Measurements from ENCODE around the gene CORO6.
A peak's percentile ranks its signal among the peaks of the same experiment; 100 is the strongest.
"Not testable (repeated sequence)": the region's sequence is repeated elsewhere in the genome, so short reads cannot be mapped to it uniquely, and the experiment has no call there.

The CORO6 gene

GRCh38 chr17:29653995-29654714 lies 31.4 kb upstream of the CORO6 start:
- Histone ChIP-seq H3K4me3 (ENCODE audit: low read depth, low read length) (no peak overlapping the region), H3K9me3 (ENCODE audit: control insufficient read depth, insufficient read depth, low read length) (no peaks in the 10 kb centered on the region), H3K4me1 (ENCODE audit: control insufficient read depth, insufficient read depth, low read length) (no peaks in the 10 kb centered on the region), H3K9ac (ENCODE audit: low read depth, low read length) (no peak overlapping the region), H3K27ac (ENCODE audit: low read depth, low read length) (no peak overlapping the region), H3K36me3 (ENCODE audit: control insufficient read depth, insufficient read depth, low read length) (no peaks in the 10 kb centered on the region), H3K27me3 (ENCODE audit: control insufficient read depth, insufficient read depth, low read length) (no peaks in the 10 kb centered on the region)

- no peaks in the 10 kb centered on the region for H3K27me3 ChIP-seq (ENCODE audit: control insufficient read depth, insufficient read depth, low read length)
- no peaks in the 10 kb centered on the region for H3K4me1 ChIP-seq (ENCODE audit: control insufficient read depth, insufficient read depth, low read length)
- H3K36me3 ChIP-seq (ENCODE audit: control insufficient read depth, insufficient read depth, low read length): no peaks in the 10 kb centered on the region
- no peaks in the 10 kb centered on the region for H3K9me3 ChIP-seq (ENCODE audit: control insufficient read depth, insufficient read depth, low read length)
- no peak overlapping the region for H3K27ac ChIP-seq (ENCODE audit: low read depth, low read length)
- H3K9ac ChIP-seq (ENCODE audit: low read depth, low read length): no peak overlapping the region
- H3K4me3 ChIP-seq (ENCODE audit: low read depth, low read length): no peak overlapping the region
Measured at GRCh38 chr17:29652976-29653375, 30.3 kb upstream of the CORO6 start.

GRCh38 chr17:29651913-29652312 lies 29.2 kb upstream of the CORO6 start:
- H3K9me3 ChIP-seq (ENCODE audit: control insufficient read depth, insufficient read depth, low read length); H3K36me3 ChIP-seq (ENCODE audit: control insufficient read depth, insufficient read depth, low read length); H3K27ac ChIP-seq (ENCODE audit: low read depth, low read length); H3K9ac ChIP-seq (ENCODE audit: low read depth, low read length); H3K4me1 ChIP-seq (ENCODE audit: control insufficient read depth, insufficient read depth, low read length); H3K4me3 ChIP-seq (ENCODE audit: low read depth, low read length); H3K27me3 ChIP-seq (ENCODE audit: control insufficient read depth, insufficient read depth, low read length): not testable (repeated sequence)

- H3K27me3 ChIP-seq (ENCODE audit: control insufficient read depth, insufficient read depth, low read length): no peaks in the 10 kb centered on the region
- H3K9me3 ChIP-seq (ENCODE audit: control insufficient read depth, insufficient read depth, low read length): no peaks in the 10 kb centered on the region
- H3K27ac ChIP-seq (ENCODE audit: low read depth, low read length): no peak overlapping the region
- H3K9ac ChIP-seq (ENCODE audit: low read depth, low read length): no peak overlapping the region
- no peaks in the 10 kb centered on the region for H3K4me1 ChIP-seq (ENCODE audit: control insufficient read depth, insufficient read depth, low read length)
- no peaks in the 10 kb centered on the region for H3K36me3 ChIP-seq (ENCODE audit: control insufficient read depth, insufficient read depth, low read length)
- no peak overlapping the region for H3K4me3 ChIP-seq (ENCODE audit: low read depth, low read length)
Measured at GRCh38 chr17:29650396-29650795, 27.7 kb upstream of the CORO6 start.

- no peak overlapping the region for H3K4me3 ChIP-seq (ENCODE audit: low read depth, low read length)
- no peaks in the 10 kb centered on the region for H3K36me3 ChIP-seq (ENCODE audit: control insufficient read depth, insufficient read depth, low read length)
- H3K27ac ChIP-seq (ENCODE audit: low read depth, low read length): no peak overlapping the region
- no peaks in the 10 kb centered on the region for H3K9me3 ChIP-seq (ENCODE audit: control insufficient read depth, insufficient read depth, low read length)
- no peaks in the 10 kb centered on the region for H3K4me1 ChIP-seq (ENCODE audit: control insufficient read depth, insufficient read depth, low read length)
- no peaks in the 10 kb centered on the region for H3K27me3 ChIP-seq (ENCODE audit: control insufficient read depth, insufficient read depth, low read length)
- no peak overlapping the region for H3K9ac ChIP-seq (ENCODE audit: low read depth, low read length)
Measured at GRCh38 chr17:29649359-29649758, 26.6 kb upstream of the CORO6 start.

GRCh38 chr17:29648005-29648404 lies 25.3 kb upstream of the CORO6 start:
- H3K9ac ChIP-seq (ENCODE audit: low read depth, low read length): no peak overlapping the region
- H3K36me3 ChIP-seq (ENCODE audit: control insufficient read depth, insufficient read depth, low read length): no peaks in the 10 kb centered on the region
- no peak overlapping the region for H3K27ac ChIP-seq (ENCODE audit: low read depth, low read length)
- H3K4me3 ChIP-seq (ENCODE audit: low read depth, low read length): no peak overlapping the region
- no peaks in the 10 kb centered on the region for H3K9me3 ChIP-seq (ENCODE audit: control insufficient read depth, insufficient read depth, low read length)
- no peaks in the 10 kb centered on the region for H3K27me3 ChIP-seq (ENCODE audit: control insufficient read depth, insufficient read depth, low read length)
- H3K4me1 ChIP-seq (ENCODE audit: control insufficient read depth, insufficient read depth, low read length): no peaks in the 10 kb centered on the region

GRCh38 chr17:29645515-29646051 lies 22.9 kb upstream of the CORO6 start:
- Histone ChIP-seq H3K9me3 (ENCODE audit: control insufficient read depth, insufficient read depth, low read length) (no peaks in the 10 kb centered on the region), H3K4me1 (ENCODE audit: control insufficient read depth, insufficient read depth, low read length) (no peaks in the 10 kb centered on the region), H3K36me3 (ENCODE audit: control insufficient read depth, insufficient read depth, low read length) (no peaks in the 10 kb centered on the region), H3K27ac (ENCODE audit: low read depth, low read length) (no peak overlapping the region), H3K9ac (ENCODE audit: low read depth, low read length) (no peak overlapping the region), H3K4me3 (ENCODE audit: low read depth, low read length) (no peak overlapping the region), H3K27me3 (ENCODE audit: control insufficient read depth, insufficient read depth, low read length) (no peaks in the 10 kb centered on the region)

- Histone ChIP-seq H3K4me3 (ENCODE audit: low read depth, low read length) (no peak overlapping the region), H3K36me3 (ENCODE audit: control insufficient read depth, insufficient read depth, low read length) (no peaks in the 10 kb centered on the region), H3K4me1 (ENCODE audit: control insufficient read depth, insufficient read depth, low read length) (peaks cover 11% of the 10 kb centered on the region), H3K27me3 (ENCODE audit: control insufficient read depth, insufficient read depth, low read length) (no peaks in the 10 kb centered on the region), H3K27ac (ENCODE audit: low read depth, low read length) (no peak overlapping the region), H3K9ac (ENCODE audit: low read depth, low read length) (no peak overlapping the region), H3K9me3 (ENCODE audit: control insufficient read depth, insufficient read depth, low read length) (no peaks in the 10 kb centered on the region)
Measured at GRCh38 chr17:29643817-29644160, 21.1 kb upstream of the CORO6 start.

GRCh38 chr17:29642171-29642611 lies 19.5 kb upstream of the CORO6 start:
- H3K4me3 ChIP-seq (ENCODE audit: low read depth, low read length): no peak overlapping the region
- H3K9me3 ChIP-seq (ENCODE audit: control insufficient read depth, insufficient read depth, low read length): no peaks in the 10 kb centered on the region
- no peaks in the 10 kb centered on the region for H3K27me3 ChIP-seq (ENCODE audit: control insufficient read depth, insufficient read depth, low read length)
- no peak overlapping the region for H3K9ac ChIP-seq (ENCODE audit: low read depth, low read length)
- no peaks in the 10 kb centered on the region for H3K36me3 ChIP-seq (ENCODE audit: control insufficient read depth, insufficient read depth, low read length)
- H3K4me1 ChIP-seq (ENCODE audit: control insufficient read depth, insufficient read depth, low read length): peaks cover 12% of the 10 kb centered on the region
- H3K27ac ChIP-seq (ENCODE audit: low read depth, low read length): no peak overlapping the region

- no peak overlapping the region for H3K27ac ChIP-seq (ENCODE audit: low read depth, low read length)
- H3K4me1 ChIP-seq (ENCODE audit: control insufficient read depth, insufficient read depth, low read length): peaks cover 12% of the 10 kb centered on the region
- no peak overlapping the region for H3K9ac ChIP-seq (ENCODE audit: low read depth, low read length)
- H3K27me3 ChIP-seq (ENCODE audit: control insufficient read depth, insufficient read depth, low read length): no peaks in the 10 kb centered on the region
- no peaks in the 10 kb centered on the region for H3K9me3 ChIP-seq (ENCODE audit: control insufficient read depth, insufficient read depth, low read length)
- no peaks in the 10 kb centered on the region for H3K36me3 ChIP-seq (ENCODE audit: control insufficient read depth, insufficient read depth, low read length)
- no peak overlapping the region for H3K4me3 ChIP-seq (ENCODE audit: low read depth, low read length)
Measured at GRCh38 chr17:29640981-29641642, 18.4 kb upstream of the CORO6 start.

- Histone ChIP-seq H3K36me3 (ENCODE audit: control insufficient read depth, insufficient read depth, low read length) (no peaks in the 10 kb centered on the region), H3K4me1 (ENCODE audit: control insufficient read depth, insufficient read depth, low read length) (peaks cover 12% of the 10 kb centered on the region), H3K27ac (ENCODE audit: low read depth, low read length) (peak overlapping the region; percentile 7)
Measured at GRCh38 chr17:29640413-29640812, 17.7 kb upstream of the CORO6 start.

More at GRCh38 chr17:29640413-29640812, 17.7 kb upstream of the CORO6 start:
- Histone ChIP-seq H3K9me3 (ENCODE audit: control insufficient read depth, insufficient read depth, low read length) (no peaks in the 10 kb centered on the region), H3K27me3 (ENCODE audit: control insufficient read depth, insufficient read depth, low read length) (no peaks in the 10 kb centered on the region), H3K9ac (ENCODE audit: low read depth, low read length) (no peak overlapping the region), H3K4me3 (ENCODE audit: low read depth, low read length) (no peak overlapping the region)

Data from HUES48 (cell line).